GM10266 (cell line): ENCODE results near the gene MLN.

Experiments
- DNase-seq: peaks from one replicate; pipeline ENCODE4 v3.0.0; 2012; ENCODE audit errors: extremely low spot score
- TF ChIP-seq, protein P1 (sequence below): IDR thresholded peaks from 2 replicates; pipeline ENCODE4 v1.5.1; 2012; ENCODE audit warnings: mild to moderate bottlenecking, low read depth; ENCODE audit not compliant: control insufficient read depth, insufficient read depth; ENCODE audit errors: missing control alignments

The MLN gene

DNA sequence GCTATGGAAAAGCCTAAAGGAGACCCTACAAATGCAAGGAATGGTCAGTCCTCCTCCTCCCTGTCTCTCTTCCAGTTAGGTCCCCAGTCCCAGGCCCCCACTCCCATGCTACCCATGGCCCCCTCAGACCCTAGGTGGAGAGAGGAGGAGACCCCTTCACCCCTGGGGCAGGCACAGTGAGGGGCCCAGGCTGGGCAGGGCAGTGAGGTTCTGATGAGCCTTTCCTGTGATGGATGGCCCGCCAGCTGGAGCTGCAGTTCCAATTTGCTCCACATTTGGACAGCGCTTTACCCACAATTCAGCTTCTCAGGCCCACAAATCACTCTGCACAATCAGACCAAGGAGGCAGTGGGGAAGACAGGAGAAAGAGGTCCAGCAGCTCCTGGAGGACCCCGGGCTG, 37.3 kb upstream of the MLN start:
- TF ChIP-seq, protein P1, sequence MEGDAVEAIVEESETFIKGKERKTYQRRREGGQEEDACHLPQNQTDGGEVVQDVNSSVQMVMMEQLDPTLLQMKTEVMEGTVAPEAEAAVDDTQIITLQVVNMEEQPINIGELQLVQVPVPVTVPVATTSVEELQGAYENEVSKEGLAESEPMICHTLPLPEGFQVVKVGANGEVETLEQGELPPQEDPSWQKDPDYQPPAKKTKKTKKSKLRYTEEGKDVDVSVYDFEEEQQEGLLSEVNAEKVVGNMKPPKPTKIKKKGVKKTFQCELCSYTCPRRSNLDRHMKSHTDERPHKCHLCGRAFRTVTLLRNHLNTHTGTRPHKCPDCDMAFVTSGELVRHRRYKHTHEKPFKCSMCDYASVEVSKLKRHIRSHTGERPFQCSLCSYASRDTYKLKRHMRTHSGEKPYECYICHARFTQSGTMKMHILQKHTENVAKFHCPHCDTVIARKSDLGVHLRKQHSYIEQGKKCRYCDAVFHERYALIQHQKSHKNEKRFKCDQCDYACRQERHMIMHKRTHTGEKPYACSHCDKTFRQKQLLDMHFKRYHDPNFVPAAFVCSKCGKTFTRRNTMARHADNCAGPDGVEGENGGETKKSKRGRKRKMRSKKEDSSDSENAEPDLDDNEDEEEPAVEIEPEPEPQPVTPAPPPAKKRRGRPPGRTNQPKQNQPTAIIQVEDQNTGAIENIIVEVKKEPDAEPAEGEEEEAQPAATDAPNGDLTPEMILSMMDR: no peak
- DNase-seq: no peak

DNA sequence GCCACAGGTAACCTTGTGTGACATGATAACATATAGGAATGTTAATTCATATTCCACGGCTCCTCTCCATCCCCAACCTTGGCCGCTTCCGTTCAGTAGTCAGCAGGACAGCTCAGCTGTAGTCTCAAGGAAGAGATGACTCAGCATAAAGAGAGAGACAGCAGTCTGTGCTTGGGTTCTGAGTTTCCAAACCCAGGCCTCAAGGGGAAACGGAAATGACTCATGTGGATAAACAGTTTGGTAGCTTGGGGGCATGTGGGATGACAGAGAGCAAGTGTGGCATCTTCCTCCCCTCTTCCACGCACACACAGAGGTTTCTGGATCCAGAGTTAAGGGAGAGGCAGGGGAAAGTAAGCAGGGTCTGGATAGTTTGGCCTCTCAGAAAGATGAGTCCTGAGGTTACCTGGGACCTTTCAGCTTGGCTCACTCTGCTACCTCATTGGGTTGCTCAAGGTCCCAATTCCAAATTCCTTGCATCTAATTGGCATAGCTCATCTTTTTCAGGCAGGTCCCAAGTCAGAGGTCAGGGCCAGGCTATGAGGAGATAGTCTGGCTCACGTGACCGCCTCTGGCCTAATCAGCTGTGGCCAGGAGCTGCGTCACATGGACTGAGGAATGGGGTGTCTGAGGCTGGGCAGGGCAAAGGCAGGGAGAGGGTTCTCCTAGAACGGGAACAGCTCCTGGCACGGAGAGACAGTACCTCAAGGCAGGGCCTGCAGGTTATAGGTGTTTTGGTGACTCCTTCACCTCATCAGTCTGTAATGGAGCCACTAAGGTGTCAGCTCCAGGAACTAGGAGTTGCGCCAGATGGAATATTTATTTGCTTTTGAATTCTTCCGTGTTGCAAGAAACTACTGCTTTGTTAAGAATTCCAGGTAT, 36.5 kb upstream of the MLN start:
- TF ChIP-seq, protein P1: no peak
- DNase-seq: peak; percentile 77

DNA sequence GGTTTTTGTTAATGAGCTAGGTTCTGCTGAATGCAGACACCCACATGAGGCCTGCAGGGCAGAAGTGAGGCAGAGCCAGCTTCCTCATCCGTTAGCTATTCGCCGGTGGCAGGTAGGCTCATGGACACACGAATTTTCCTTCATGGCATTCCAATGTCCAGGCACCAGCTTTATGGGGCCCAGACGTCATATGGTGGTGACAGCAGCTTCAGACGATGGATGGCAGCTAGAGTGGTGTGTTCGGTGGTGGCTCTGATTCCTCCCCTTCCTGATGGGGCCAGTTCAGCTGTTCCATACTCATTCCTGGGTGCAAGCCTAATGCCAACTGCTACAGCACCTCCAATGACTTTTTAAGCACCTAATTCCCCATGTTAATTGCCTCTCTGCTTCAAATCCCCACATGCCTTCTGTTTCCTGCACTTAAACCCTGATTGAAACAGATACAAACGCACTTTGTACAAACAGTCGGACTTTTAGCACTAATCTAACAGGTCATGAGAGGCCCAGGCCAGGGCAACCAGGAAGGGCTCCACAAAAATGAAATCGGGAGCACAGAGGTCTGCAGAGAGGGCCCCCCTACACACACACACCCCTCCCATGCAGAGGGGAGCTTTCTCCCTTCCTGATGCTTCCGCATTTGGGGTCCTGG, 35.7 kb upstream of the MLN start:
- no peak for DNase-seq
- TF ChIP-seq, protein P1: no peak

DNA sequence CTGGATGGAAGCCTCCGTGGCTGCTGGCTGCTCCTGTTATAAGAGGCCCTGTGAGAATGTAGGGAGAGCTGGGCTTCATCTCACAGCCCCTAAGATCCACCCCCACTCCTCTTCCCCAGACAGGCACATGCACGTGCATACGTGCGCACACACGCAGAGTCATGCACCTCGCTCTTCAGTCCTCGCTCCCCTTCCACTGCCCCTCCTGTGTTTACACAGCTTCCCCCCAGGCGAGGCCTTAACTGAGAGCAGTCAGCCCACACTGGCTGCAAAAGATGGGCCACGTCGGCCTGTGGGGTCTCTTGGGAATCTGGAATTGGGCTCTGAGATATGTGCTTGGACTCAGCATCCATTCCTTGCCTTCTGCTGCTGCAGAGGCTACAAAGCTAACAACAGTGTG, 35.2 kb upstream of the MLN start:
- no peak for DNase-seq

DNA sequence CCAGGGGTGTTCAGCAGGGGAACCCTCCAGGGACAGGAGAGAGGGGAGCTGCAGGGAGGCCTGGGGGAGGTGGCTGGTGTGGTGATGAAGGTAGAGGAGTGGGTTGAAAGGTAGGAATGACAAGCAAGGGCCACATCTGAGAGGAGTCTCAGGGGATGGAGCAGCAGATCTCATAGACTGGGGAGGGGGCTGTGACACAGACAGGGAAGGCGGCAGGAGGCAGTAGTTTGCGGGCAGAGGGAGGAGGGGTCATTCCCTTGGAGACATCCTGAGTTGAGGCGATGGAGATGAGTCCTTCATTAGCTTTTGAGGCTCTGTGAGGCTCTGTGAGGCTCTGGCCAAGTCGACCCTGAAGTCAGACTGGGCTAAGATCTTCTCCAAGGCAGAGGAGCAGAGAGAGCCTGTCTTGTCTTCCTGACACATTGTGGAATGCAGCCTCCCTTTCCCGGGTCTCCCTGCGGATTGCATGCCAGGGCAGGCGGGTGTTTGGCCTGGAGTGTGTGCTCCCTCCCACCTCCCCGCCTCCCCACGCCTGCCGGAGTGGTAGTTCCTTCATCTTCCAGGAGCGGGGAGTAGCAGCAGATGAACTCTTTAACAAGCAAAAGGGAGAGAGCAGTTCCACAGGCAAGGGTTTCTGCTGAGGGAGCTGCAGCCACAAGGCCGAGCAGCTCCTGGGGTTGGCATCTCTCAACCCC, 34.3 kb upstream of the MLN start:
- TF ChIP-seq, protein P1: no peak
- no peak for DNase-seq

More for the DNA sequence above, 35.2 kb upstream of the MLN start:
- TF ChIP-seq, protein P1: no peak

DNA sequence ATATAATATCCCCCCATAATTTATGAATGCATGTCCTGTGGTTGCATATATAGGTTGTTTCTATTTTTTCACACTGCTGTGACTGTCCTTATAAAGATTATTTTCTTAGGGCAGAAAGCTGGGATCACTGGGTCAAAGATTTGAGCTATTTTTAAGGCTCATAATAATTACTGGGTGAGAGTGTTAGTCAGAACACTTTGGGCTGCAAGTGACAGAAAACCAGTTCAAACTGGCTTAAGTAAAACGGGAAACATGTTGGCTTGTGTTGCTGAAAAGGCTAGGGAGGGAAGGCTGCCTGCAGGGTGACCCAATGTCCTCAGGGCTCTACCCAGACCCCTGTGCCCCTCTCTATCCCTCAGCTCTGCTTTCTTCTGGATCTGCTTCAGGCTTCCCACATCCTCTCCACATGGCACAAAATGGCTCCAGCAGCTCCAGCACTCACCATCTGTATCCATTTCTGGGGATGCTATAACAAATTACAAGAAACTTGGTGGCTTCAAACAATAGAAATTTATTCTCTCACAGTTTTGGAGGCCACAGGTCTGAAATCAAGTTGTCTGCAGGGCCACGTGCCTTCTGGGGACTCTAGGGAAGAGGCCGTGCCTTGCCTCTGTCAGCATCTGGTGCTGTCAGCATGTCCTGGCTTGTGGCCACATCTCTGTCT, 33.1 kb upstream of the MLN start:
- no peak for DNase-seq
- TF ChIP-seq, protein P1: no peak
